HG02884 (cell line): ENCODE measurements around the gene GTF2I.
"Not testable (repeated sequence)": the region's sequence is repeated elsewhere in the genome, so short reads cannot be mapped to it uniquely, and the experiment has no call there.

Experiments
- ATAC-seq: cut with Tn5 transposase; IDR thresholded peaks from one replicate; pipeline ENCODE4 v1.9.1; 2021; ENCODE audit warnings: mild to moderate bottlenecking, moderate library complexity; ENCODE audit not compliant: unreplicated experiment

Gene GTF2I

GRCh38 chr7:74657692-74658177 is at the start of gene GTF2I:
Gene GTF2I (plus strand): TSS chr7:74657718. CDS start chr7:74689129, 31,411 bp downstream.
- ATAC-seq = peak; percentile 15

- ATAC-seq = no peak
Observed at GRCh38 chr7:74612015-74612829, 45.3 kb upstream of the GTF2I start.

GRCh38 chr7:74615933-74616780 is 41.4 kb upstream of the GTF2I start:
- ATAC-seq = no peak

GRCh38 chr7:74617180-74617744 is 40.3 kb upstream of the GTF2I start:
- ATAC-seq = no peak

GRCh38 chr7:74619235-74619860 is 38.2 kb upstream of the GTF2I start:
- no peak for ATAC-seq

GRCh38 chr7:74622228-74622749 is 35.2 kb upstream of the GTF2I start:
- ATAC-seq = no peak

- ATAC-seq = no peak
Observed at GRCh38 chr7:74623135-74623534, 34.4 kb upstream of the GTF2I start.

- ATAC-seq = no peak
Observed at GRCh38 chr7:74625446-74625845, 32.1 kb upstream of the GTF2I start.

- ATAC-seq = no peak
Observed at GRCh38 chr7:74627661-74628411, 29.7 kb upstream of the GTF2I start.

GRCh38 chr7:74632505-74632904 is 25.0 kb upstream of the GTF2I start:
- no peak for ATAC-seq

GRCh38 chr7:74633451-74633921 is 24.0 kb upstream of the GTF2I start:
- no peak for ATAC-seq

- ATAC-seq = no peak
Observed at GRCh38 chr7:74637745-74638144, 19.8 kb upstream of the GTF2I start.

- peak; percentile 79 for ATAC-seq
Observed at GRCh38 chr7:74650055-74650454, 7.5 kb upstream of the GTF2I start.

- peak; percentile 47 for ATAC-seq
Observed at GRCh38 chr7:74650493-74651132, 6.9 kb upstream of the GTF2I start.

GRCh38 chr7:74651133-74651504 is 6.4 kb upstream of the GTF2I start:
- not testable (repeated sequence) for ATAC-seq

- no peak for ATAC-seq
Observed at GRCh38 chr7:74653686-74654181, 3.8 kb upstream of the GTF2I start.

GRCh38 chr7:74654811-74655210 is 2.7 kb upstream of the GTF2I start:
- ATAC-seq = no peak

GRCh38 chr7:74655324-74655723 is 2.2 kb upstream of the GTF2I start:
- no peak for ATAC-seq

GRCh38 chr7:74655768-74656440 is 1.6 kb upstream of the GTF2I start:
- ATAC-seq = no peak
